Smooth muscle cell (in vitro differentiated cells): ENCODE data around the gene CCNI. TPM values are rescaled to one million over a fixed set of nuclear protein-coding genes. Genes with fewer than 3 reads are reported as not detected.
A peak's percentile ranks its signal among the peaks of the same experiment; 100 is the strongest.

Experiments
- DNase-seq: peaks from one replicate; lab custom pipeline; 2025; ENCODE audit not compliant: unreplicated experiment; lab: John Stamatoyannopoulos, UW
- H2AFZ ChIP-seq: fragments of 200-600 bp; sonication (generic); 2 replicates; pipeline ENCODE4 v1.6.0; 2016; ENCODE audit warnings: antibody characterized with exemption, low read depth, mild to moderate bottlenecking
- H3F3A ChIP-seq: fragments of 200-600 bp; sonication (generic); 2 replicates; pipeline ENCODE4 v1.6.0; 2017; ENCODE audit warnings: antibody characterized with exemption, low read depth
- H3K27ac ChIP-seq: fragments of 200-600 bp; sonication (generic); 2 replicates; pipeline ENCODE4 v1.5.1; 2016; ENCODE audit warnings: low read depth, mild to moderate bottlenecking
- H3K27me3 ChIP-seq: fragments of 200-600 bp; sonication (generic); 2 replicates; pipeline ENCODE4 v1.6.1; 2016; ENCODE audit warnings: low read depth, mild to moderate bottlenecking
- H3K36me3 ChIP-seq: fragments of 200-600 bp; sonication (generic); 2 replicates; pipeline ENCODE4 v1.5.1; 2016; ENCODE audit warnings: low read depth
- H3K4me1 ChIP-seq: fragments of 200-600 bp; sonication (generic); 2 replicates; pipeline ENCODE4 v1.5.1; 2016; ENCODE audit warnings: low read depth
- H3K4me2 ChIP-seq: fragments of 200-600 bp; sonication (generic); 2 replicates; pipeline ENCODE4 v1.6.0; 2016; ENCODE audit warnings: mild to moderate bottlenecking
- H3K4me3 ChIP-seq: fragments of 200-600 bp; sonication (generic); 2 replicates; pipeline ENCODE4 v1.5.1; 2016; ENCODE audit warnings: mild to moderate bottlenecking
- H3K79me2 ChIP-seq: fragments of 200-600 bp; sonication (generic); 2 replicates; pipeline ENCODE4 v1.6.0; 2016; ENCODE audit warnings: low read depth, mild to moderate bottlenecking
- H3K9ac ChIP-seq: fragments of 200-600 bp; sonication (generic); 2 replicates; pipeline ENCODE4 v1.6.0; 2016; ENCODE audit warnings: low read depth
- H3K9me3 ChIP-seq: fragments of 200-600 bp; sonication (generic); replicated peaks from 2 replicates; pipeline ENCODE4 v1.5.1; 2016; ENCODE audit warnings: low read depth
- H4K20me1 ChIP-seq: fragments of 200-600 bp; sonication (generic); 2 replicates; pipeline ENCODE4 v1.6.0; 2016; ENCODE audit warnings: low read depth
- WGBS: methylation state at CpG from one replicate; pipeline ENCODE4 v1.1.7; 2016; ENCODE audit warnings: low lambda C conversion rate; 5-methylcytosine and 5-hydroxymethylcytosine counted together
- polyA plus RNA-seq: library from polyadenylated mRNA; unstranded; fragments of >200 nt; fragmentation: Nextera tagmentation; extraction: Ambion mirVana; gene quantifications from 2 replicates; pipeline ENCODE4 v1.2.1, GENCODE V29; 2016
- total RNA-seq: library from RNA; depleted of rRNA; stranded (reverse); fragments of >200 nt; gene quantifications from 2 replicates; pipeline ENCODE4 v1.2.3, GENCODE V29; 2014
- TF ChIP-seq, protein P1 (sequence below): fragments of 200-600 bp; sonication (generic); IDR thresholded peaks from 2 replicates; pipeline ENCODE4 v1.5.1; 2017; ENCODE audit warnings: borderline replicate concordance, mild to moderate bottlenecking, antibody characterized with exemption; ENCODE audit not compliant: insufficient read depth, poor library complexity, severe bottlenecking

CCNI gene
- total and polyA plus RNA-seq, 2 experiments from 2014 or later = 205 to 222 TPM

DNA sequence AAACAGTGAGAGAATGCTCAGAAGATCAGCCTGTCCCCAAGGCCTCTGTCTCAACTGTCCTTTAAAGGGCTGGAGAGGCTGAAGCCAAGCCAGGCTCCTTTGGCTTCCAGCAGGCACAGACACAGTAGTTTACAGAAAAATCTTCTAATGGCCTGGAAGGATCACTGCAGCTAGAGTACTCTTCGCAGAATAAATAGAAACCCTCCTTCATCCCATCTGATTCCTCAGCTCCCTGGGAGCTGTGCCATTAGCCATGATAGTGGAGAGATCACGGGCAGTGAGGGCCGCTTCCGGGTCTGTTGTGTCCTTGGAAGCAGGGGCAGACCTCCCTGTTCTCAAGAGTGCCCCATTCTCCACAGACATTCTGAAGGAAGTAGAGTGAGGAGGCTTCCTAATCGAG lies 63.1 kb downstream of the CCNI start:
- Histone ChIP-seq H3K27me3 (no peaks in the 10 kb centered on the region), H3F3A (peaks cover 11% of the 10 kb centered on the region), H3K4me3 (no peak overlapping the region), H3K9ac (no peak overlapping the region), H3K79me2 (peaks cover 19% of the 10 kb centered on the region), H2AFZ (no peak overlapping the region), H3K36me3 (peaks cover 20% of the 10 kb centered on the region), H3K27ac (peak overlapping the region; percentile 91), H3K4me2 (peak overlapping the region; percentile 18), H3K4me1 (peaks cover 24% of the 10 kb centered on the region), H3K9me3 (no peaks in the 10 kb centered on the region), H4K20me1 (no peaks in the 10 kb centered on the region)
- DNase-seq = no peak
- WGBS = 50% methylated on average over 5 of the region's 5 CpGs
- TF ChIP-seq, protein P1, sequence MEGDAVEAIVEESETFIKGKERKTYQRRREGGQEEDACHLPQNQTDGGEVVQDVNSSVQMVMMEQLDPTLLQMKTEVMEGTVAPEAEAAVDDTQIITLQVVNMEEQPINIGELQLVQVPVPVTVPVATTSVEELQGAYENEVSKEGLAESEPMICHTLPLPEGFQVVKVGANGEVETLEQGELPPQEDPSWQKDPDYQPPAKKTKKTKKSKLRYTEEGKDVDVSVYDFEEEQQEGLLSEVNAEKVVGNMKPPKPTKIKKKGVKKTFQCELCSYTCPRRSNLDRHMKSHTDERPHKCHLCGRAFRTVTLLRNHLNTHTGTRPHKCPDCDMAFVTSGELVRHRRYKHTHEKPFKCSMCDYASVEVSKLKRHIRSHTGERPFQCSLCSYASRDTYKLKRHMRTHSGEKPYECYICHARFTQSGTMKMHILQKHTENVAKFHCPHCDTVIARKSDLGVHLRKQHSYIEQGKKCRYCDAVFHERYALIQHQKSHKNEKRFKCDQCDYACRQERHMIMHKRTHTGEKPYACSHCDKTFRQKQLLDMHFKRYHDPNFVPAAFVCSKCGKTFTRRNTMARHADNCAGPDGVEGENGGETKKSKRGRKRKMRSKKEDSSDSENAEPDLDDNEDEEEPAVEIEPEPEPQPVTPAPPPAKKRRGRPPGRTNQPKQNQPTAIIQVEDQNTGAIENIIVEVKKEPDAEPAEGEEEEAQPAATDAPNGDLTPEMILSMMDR = no peak

GRCh38 chr4:77010841-77011354 lies 64.9 kb downstream of the CCNI start:
- Histone ChIP-seq H3K4me2 (peak overlapping the region; percentile 75), H3K27me3 (no peaks in the 10 kb centered on the region), H3F3A (peaks cover 23% of the 10 kb centered on the region), H3K36me3 (peaks cover 13% of the 10 kb centered on the region), H4K20me1 (no peaks in the 10 kb centered on the region), H3K9ac (peak overlapping the region; percentile 55), H3K4me3 (no peak overlapping the region), H3K79me2 (peaks cover 23% of the 10 kb centered on the region), H3K9me3 (no peaks in the 10 kb centered on the region), H3K27ac (peak overlapping the region; percentile 91), H2AFZ (no peak overlapping the region), H3K4me1 (peaks cover 41% of the 10 kb centered on the region)
- TF ChIP-seq, protein P1 = no peak
- 58% methylated on average over 3 of the region's 3 CpGs for WGBS
- DNase-seq = no peak

- no peak overlapping the region for H3K4me3 ChIP-seq
- H3K4me2 ChIP-seq = peak overlapping the region; percentile 75
- H3K9ac ChIP-seq = no peak overlapping the region
- no peaks in the 10 kb centered on the region for H4K20me1 ChIP-seq
- TF ChIP-seq, protein P1 = no peak
- peaks cover 35% of the 10 kb centered on the region for H3K79me2 ChIP-seq
- peak overlapping the region; percentile 91 for H3K27ac ChIP-seq
- no peak for DNase-seq
- H3K4me1 ChIP-seq = peaks cover 41% of the 10 kb centered on the region
- H3F3A ChIP-seq = peaks cover 33% of the 10 kb centered on the region
- peaks cover 7% of the 10 kb centered on the region for H3K36me3 ChIP-seq
- H2AFZ ChIP-seq = no peak overlapping the region
- H3K27me3 ChIP-seq = no peaks in the 10 kb centered on the region
- no peaks in the 10 kb centered on the region for H3K9me3 ChIP-seq
These were observed 66.2 kb downstream of the CCNI start for GRCh38 chr4:77009511-77010115.
